Prostate gland (tissue), 2 donors: ENCODE results near the gene LGALS13. TPM values are rescaled to one million over a fixed set of nuclear protein-coding genes. Genes with fewer than 3 reads are reported as not detected.

ENCODE experiments used
- DNase-seq: peaks from one replicate; pipeline ENCODE4 v3.0.0-alpha.2; 2019; ENCODE audit warnings: low spot score
- H3K27ac ChIP-seq, 2 donors: fragments of 200-600 bp; sonication (generic); 2 replicates each; pipeline ENCODE4 v1.5.1; 2017 to 2019
- H3K27me3 ChIP-seq: fragments of 200-600 bp; sonication (generic); replicated peaks from 2 replicates; pipeline ENCODE4 v1.5.1; 2019; ENCODE audit not compliant: insufficient read depth
- H3K36me3 ChIP-seq, 2 donors: fragments of 200-600 bp; sonication (generic); 1 replicate in 1 of 2; 2 replicates in 1 of 2; pipeline versions ENCODE4 v1.5.1 to v1.8.1; 2017 to 2019
- H3K4me1 ChIP-seq: fragments of 200-600 bp; sonication (generic); replicated peaks from 2 replicates; pipeline ENCODE4 v1.5.1; 2019
- H3K4me3 ChIP-seq, 2 donors: fragments of 200-600 bp; sonication (generic); 2 replicates each; pipeline ENCODE4 v1.5.1; 2017 to 2019
- H3K9me3 ChIP-seq: fragments of 200-600 bp; sonication (generic); 2 replicates; pipeline ENCODE4 v1.5.1; 2017
- CTCF ChIP-seq, 4 experiments: fragments of 200-600 bp in 2 of 4; fragments of 450-650 bp in 2 of 4; sonication (generic) in 2 of 4; IDR thresholded peaks; 1 replicate in 3 of 4; 2 replicates in 1 of 4; pipeline ENCODE4 v1.5.1; 2016 to 2019; ENCODE audit warnings: antibody characterized with exemption in 4 of 4, mild to moderate bottlenecking in 2 of 4, moderate library complexity in 2 of 4
- POLR2A ChIP-seq: fragments of 450-650 bp; IDR thresholded peaks from one replicate; pipeline ENCODE4 v1.6.1; 2016; ENCODE audit warnings: antibody characterized with exemption, mild to moderate bottlenecking
- POLR2AphosphoS5 ChIP-seq: sonication (generic); formaldehyde crosslinking; IDR thresholded peaks from one replicate; pipeline ENCODE4 v1.6.1; 2017; ENCODE audit warnings: antibody characterized with exemption
- WGBS: methylation state at CpG from one replicate; pipeline ENCODE4 v1.1.5; 2018; 5-methylcytosine and 5-hydroxymethylcytosine counted together
- intact Hi-C: fragments of 100-400 bp; cut with DNase I; formaldehyde crosslinking; loops from one replicate; pipeline ENCODE4 v1.14.2; 2022
- total RNA-seq, 2 donors: library from RNA; depleted of rRNA; stranded (reverse); fragments of >200 nt; gene quantifications; one replicate each; pipeline ENCODE4 v1.1.0, GENCODE V29; 2016

The LGALS13 gene
- total RNA-seq, 2 donors from 2014 or later = not detected

GRCh38 chr19:39582891-39583625 is 19.3 kb upstream of the LGALS13 start:
- no peak for DNase-seq
- H3K27ac ChIP-seq = no peak overlapping the region
- H3K36me3 ChIP-seq = no peaks in the 10 kb centered on the region
- peaks cover 2% of the 10 kb centered on the region for H3K27me3 ChIP-seq
- no peak overlapping the region for H3K4me3 ChIP-seq
- 70% methylated on average over 8 of the region's 8 CpGs for WGBS
- no peaks in the 10 kb centered on the region for H3K4me1 ChIP-seq
- TF ChIP-seq POLR2AphosphoS5 = no peak
- TF ChIP-seq CTCF (IDR thresholded peaks at IDR 0.05) = no peak
- no peak for TF ChIP-seq POLR2A
- intact Hi-C loops = no loop called here
- no peaks in the 10 kb centered on the region for H3K9me3 ChIP-seq

GRCh38 chr19:39587496-39587895 is 14.8 kb upstream of the LGALS13 start:
- Histone ChIP-seq H3K4me3 (no peak overlapping the region), H3K27ac (no peak overlapping the region), H3K4me1 (no peaks in the 10 kb centered on the region), H3K9me3 (no peaks in the 10 kb centered on the region), H3K36me3 (no peaks in the 10 kb centered on the region), H3K27me3 (no peaks in the 10 kb centered on the region)
- no peak for DNase-seq
- intact Hi-C loops = no loop called here
- 65% methylated on average over 4 of the region's 4 CpGs for whole genome bisulfite sequencing
- no peak for TF ChIP-seq POLR2A
- no peak for TF ChIP-seq POLR2AphosphoS5
- no peak for TF ChIP-seq CTCF (IDR thresholded peaks at IDR 0.05)

GRCh38 chr19:39588066-39588465 is 14.3 kb upstream of the LGALS13 start:
- H3K36me3 ChIP-seq = no peaks in the 10 kb centered on the region

GRCh38 chr19:39590265-39590664 is 12.1 kb upstream of the LGALS13 start:
- Histone ChIP-seq H3K4me1 (no peaks in the 10 kb centered on the region), H3K36me3 (no peaks in the 10 kb centered on the region), H3K27me3 (no peaks in the 10 kb centered on the region), H3K27ac (no peak overlapping the region), H3K4me3 (no peak overlapping the region), H3K9me3 (no peaks in the 10 kb centered on the region)
- DNase-seq = no peak
- intact Hi-C loops = no loop called here
- 58% methylated on average over 2 of the region's 2 CpGs for WGBS
- no peak for TF ChIP-seq CTCF (IDR thresholded peaks at IDR 0.05)
- TF ChIP-seq POLR2A = no peak
- TF ChIP-seq POLR2AphosphoS5 = no peak

More at GRCh38 chr19:39588066-39588465, 14.3 kb upstream of the LGALS13 start:
- Histone ChIP-seq H3K9me3 (no peaks in the 10 kb centered on the region), H3K4me1 (no peaks in the 10 kb centered on the region), H3K27me3 (no peaks in the 10 kb centered on the region), H3K27ac (no peak overlapping the region), H3K4me3 (no peak overlapping the region)
- TF ChIP-seq CTCF (IDR thresholded peaks at IDR 0.05) (no peak), POLR2AphosphoS5 (no peak), POLR2A (no peak)
- intact Hi-C loops = no loop called here
- 37% methylated on average over 2 of the region's 2 CpGs for WGBS
- DNase-seq = no peak

- DNase-seq = no peak
- Histone ChIP-seq H3K27ac (no peak overlapping the region), H3K4me3 (no peak overlapping the region), H3K36me3 (no peaks in the 10 kb centered on the region), H3K4me1 (no peaks in the 10 kb centered on the region), H3K9me3 (no peaks in the 10 kb centered on the region), H3K27me3 (no peaks in the 10 kb centered on the region)
- intact Hi-C loops = no loop called here
- WGBS = 83% methylated on average over 7 of the region's 7 CpGs
- TF ChIP-seq POLR2A (no peak), CTCF (IDR thresholded peaks at IDR 0.05) (no peak), POLR2AphosphoS5 (no peak)
These were observed 9.9 kb upstream of the LGALS13 start for GRCh38 chr19:39592381-39592780.
